Activated naive CD8-positive, alpha-beta T cell treated with anti-CD3 and anti-CD28 coated beads, Interleukin-2, amount 50 U/mL, for 24 hours (primary cell): ENCODE data around the gene NCR3LG1.
"Not testable (repeated sequence)": the region's sequence is repeated elsewhere in the genome, so short reads cannot be mapped to it uniquely, and the experiment has no call there.

Experiments used
- ATAC-seq: fragments of 150-1000 bp; cut with Tn5 transposase; one replicate; pipeline ENCODE4 v1.10.0; 2021
- DNase-seq: peaks from one replicate; pipeline ENCODE4 v3.0.0; 2021
- H3K27ac Mint-ChIP-seq: one replicate; pipeline ENCODE4 v1.8.0; 2021; ENCODE audit warnings: mild to moderate bottlenecking, mixed read lengths
- H3K27me3 Mint-ChIP-seq: one replicate; pipeline ENCODE4 v1.8.0; 2021; ENCODE audit warnings: mixed read lengths
- H3K36me3 Mint-ChIP-seq: one replicate; pipeline ENCODE4 v1.8.0; 2021; ENCODE audit warnings: low read depth, mixed read lengths
- H3K4me1 Mint-ChIP-seq: one replicate; pipeline ENCODE4 v1.8.0; 2021; ENCODE audit warnings: mixed read lengths
- H3K4me3 Mint-ChIP-seq: one replicate; pipeline ENCODE4 v1.8.0; 2021; ENCODE audit warnings: mild to moderate bottlenecking, moderate library complexity, mixed read lengths
- H3K9me3 Mint-ChIP-seq: one replicate; pipeline ENCODE4 v1.8.0; 2021; ENCODE audit warnings: mixed read lengths

The NCR3LG1 gene

DNA sequence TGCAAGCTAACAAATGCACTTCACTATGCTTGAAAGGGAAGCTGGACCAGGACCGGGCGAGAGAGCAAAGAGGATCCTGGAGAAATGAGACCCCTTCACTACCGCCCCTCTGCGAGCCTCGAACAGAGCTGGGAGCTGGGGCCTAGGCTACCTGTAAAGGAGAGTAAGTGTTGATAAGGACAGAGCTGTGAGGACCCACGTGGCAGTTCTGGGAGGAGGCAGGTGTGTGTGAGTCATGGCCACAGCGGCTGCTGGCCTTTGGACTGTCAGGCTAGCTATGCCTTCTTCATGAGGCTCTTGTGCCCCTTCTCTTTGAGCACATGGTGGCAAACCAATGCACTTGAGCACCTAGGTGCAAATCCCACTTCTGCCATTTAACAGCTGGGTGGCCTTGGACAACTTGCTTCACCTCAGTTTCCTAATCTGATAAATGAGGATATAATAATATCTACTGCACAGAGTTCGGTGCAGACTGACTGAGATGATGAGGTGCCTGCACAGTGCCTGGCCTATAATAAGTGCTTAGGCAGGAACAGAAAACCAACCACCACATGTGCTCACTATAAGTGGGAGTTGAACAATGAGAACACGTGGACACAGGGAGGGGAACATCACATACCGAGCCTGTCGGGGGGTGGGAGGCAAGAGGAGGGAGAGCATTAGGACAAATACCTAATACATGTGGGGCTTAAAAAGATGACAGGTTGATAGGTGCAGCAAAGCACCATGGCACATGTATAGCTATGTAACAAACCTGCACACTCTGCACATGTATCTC lies 72.1 kb downstream of the NCR3LG1 start:
- DNase-seq: no peak
- Mint-ChIP-seq H3K36me3 (no peaks in the 10 kb centered on the region), H3K4me1 (no peaks in the 10 kb centered on the region), H3K27ac (no peak overlapping the region), H3K9me3 (no peaks in the 10 kb centered on the region), H3K4me3 (no peak overlapping the region), H3K27me3 (peaks cover 9% of the 10 kb centered on the region)
- no peak for ATAC-seq

DNA sequence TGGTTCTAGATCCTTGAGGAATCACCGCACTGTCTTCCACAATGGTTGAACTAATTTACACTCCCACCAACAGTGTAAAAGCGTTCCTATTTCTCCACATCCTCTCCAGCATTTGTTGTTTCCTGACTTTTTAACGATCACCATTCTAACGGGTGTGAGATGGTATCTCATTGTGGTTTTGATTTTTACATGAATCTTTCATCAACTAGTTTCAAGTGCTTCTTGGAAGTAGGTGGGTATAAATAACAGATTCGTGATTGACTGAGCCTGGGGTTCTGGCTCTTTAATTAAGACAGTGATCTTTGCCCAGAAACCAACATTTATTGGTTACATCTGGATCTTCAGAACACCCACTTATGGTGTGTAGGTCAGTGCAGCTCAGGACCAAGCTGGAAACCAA lies 74.6 kb downstream of the NCR3LG1 start:
- H3K27ac Mint-ChIP-seq, H3K9me3 Mint-ChIP-seq, H3K36me3 Mint-ChIP-seq, DNase-seq, H3K27me3 Mint-ChIP-seq, H3K4me1 Mint-ChIP-seq, ATAC-seq, H3K4me3 Mint-ChIP-seq: not testable (repeated sequence)
